GM18867 (cell line): ENCODE results near the gene KLC4.
"Not testable (repeated sequence)": the region's sequence is repeated elsewhere in the genome, so short reads cannot be mapped to it uniquely, and the experiment has no call there.

Experiments
- ATAC-seq: cut with Tn5 transposase; IDR thresholded peaks from one replicate; pipeline ENCODE4 v1.9.1; 2021; ENCODE audit warnings: mild to moderate bottlenecking, moderate library complexity; ENCODE audit not compliant: unreplicated experiment

Gene KLC4

GRCh38 chr6:43090559-43090956 lies 31.1 kb downstream of the KLC4 start:
- ATAC-seq: no peak

- no peak for ATAC-seq
Observed at GRCh38 chr6:43091020-43091419, 31.6 kb downstream of the KLC4 start.

- ATAC-seq: no peak
Observed at GRCh38 chr6:43091436-43091991, 32.1 kb downstream of the KLC4 start.

- ATAC-seq: no peak
Observed at GRCh38 chr6:43092635-43093034, 33.2 kb downstream of the KLC4 start.

- ATAC-seq: no peak
Observed at GRCh38 chr6:43093436-43094289, 34.2 kb downstream of the KLC4 start.

GRCh38 chr6:43095939-43096338 lies 36.5 kb downstream of the KLC4 start:
- no peak for ATAC-seq

- ATAC-seq: no peak
Observed at GRCh38 chr6:43096451-43097097, 37.1 kb downstream of the KLC4 start.

GRCh38 chr6:43097098-43097489 lies 37.7 kb downstream of the KLC4 start:
- ATAC-seq: no peak

- no peak for ATAC-seq
Observed at GRCh38 chr6:43097502-43097901, 38.1 kb downstream of the KLC4 start.

GRCh38 chr6:43101497-43101896 lies 42.1 kb downstream of the KLC4 start:
- ATAC-seq: no peak

GRCh38 chr6:43103253-43103876 lies 43.9 kb downstream of the KLC4 start:
- ATAC-seq: no peak

GRCh38 chr6:43105538-43106222 lies 46.2 kb downstream of the KLC4 start:
- ATAC-seq: no peak

GRCh38 chr6:43107344-43108062 lies 48.1 kb downstream of the KLC4 start:
- ATAC-seq: no peak

GRCh38 chr6:43113431-43114260 lies 54.2 kb downstream of the KLC4 start:
- ATAC-seq: no peak

GRCh38 chr6:43115365-43115764 lies 55.9 kb downstream of the KLC4 start:
- ATAC-seq: no peak

- not testable (repeated sequence) for ATAC-seq
Observed at GRCh38 chr6:43117466-43117865, 58.0 kb downstream of the KLC4 start.

- ATAC-seq: no peak
Observed at GRCh38 chr6:43119482-43119881, 60.1 kb downstream of the KLC4 start.

- no peak for ATAC-seq
Observed at GRCh38 chr6:43120101-43120763, 60.8 kb downstream of the KLC4 start.
